ENCODE measurements around the gene FGD2. TPM values are rescaled to one million over a fixed set of nuclear protein-coding genes. Genes with fewer than 3 reads are reported as not detected.
A peak's percentile ranks its signal among the peaks of the same experiment; 100 is the strongest.

The FGD2 gene
- total and polyA plus RNA-seq, 9 of the 15 experiments (the other 6 are each of a cell fraction or from before 2014, with no cell fraction given), result 0.09 TPM; not detected in 8

GRCh38 chr6:37054171-37054570 lies 48.7 kb downstream of the FGD2 start:
- WGBS (ENCODE audit: insufficient coverage, low coverage, missing lambda C conversion rate), result 83% methylated on average over 11 of the region's 11 CpGs
- intact Hi-C loops (cut with micrococcal nuclease), result no loop called here

More at GRCh38 chr6:37054171-37054570, 48.7 kb downstream of the FGD2 start:
- Histone ChIP-seq H3K9ac (ENCODE audit: insufficient read depth in 1 of 2, low read depth in 2 of 2, low read length in 2 of 2) (peak overlapping the region in 1 of 2 experiments; percentile 53; a peak in 1 of 4 replicates), H3K9me1 (ENCODE audit: control insufficient read depth, insufficient read depth, low read length) (no peaks in the 10 kb centered on the region), H3K79me2 (ENCODE audit: control insufficient read depth, insufficient read depth, low read length) (peaks cover 27% of the 10 kb centered on the region; the same call in 2 of the 3 replicates), H3K4me1 (replicated peaks in 1 of 2; ENCODE audit: control insufficient read depth in 2 of 2, insufficient read depth in 2 of 2, low read length in 2 of 2) (peaks cover 51 to 68% of the 10 kb centered on the region in 2 experiments), H3K9me3 (replicated peaks; ENCODE audit: control insufficient read depth, insufficient read depth, low read depth, low read length) (no peaks in the 10 kb centered on the region), H3K4me3 (no peak overlapping the region), H2AFZ (ENCODE audit: low read depth, low read length) (no peak overlapping the region), H3K27ac (ENCODE audit: extremely low read depth, low read depth, low read length) (no peak overlapping the region; the same call in 2 of the 3 replicates), H3K4me2 (ENCODE audit: insufficient read depth, low read length) (no peak overlapping the region), H3K36me3 (ENCODE audit: control insufficient read depth, insufficient read depth, low read length) (no peaks in the 10 kb centered on the region), H4K20me1 (replicated peaks; ENCODE audit: control insufficient read depth, insufficient read depth, low read length) (no peaks in the 10 kb centered on the region), H3K27me3 (ENCODE audit: control insufficient read depth in 2 of 2, insufficient read depth in 2 of 2, low read length in 2 of 2) (no peaks in the 10 kb centered on the region)
- ATAC-seq (no peak), DNase-seq (ENCODE audit: extremely low read depth in 1 of 4, low spot score in 3 of 4) (no peak), FAIRE-seq (no peak)
- in situ Hi-C loops (cut with MboI), result loop anchor here (5.0 to 10.0 kb wide), 2 partner anchors 118 to 151 kb away; partner anchors contain the start of gene PIM1
- TF ChIP-seq FOXM1 (IDR thresholded peaks at IDR 0.05; ENCODE audit: low read depth) (no peak), FOXM1 (CRISPR knock-in tag; IDR thresholded peaks at IDR 0.05; ENCODE audit: low read depth) (no peak), HNRNPH1 (optimal IDR thresholded peaks at IDR 0.05; ENCODE audit: low read depth, low read length) (no peak), MLLT1 (IDR thresholded peaks at IDR 0.05) (no peak), CHD7 (IDR thresholded peaks at IDR 0.05; ENCODE audit: low read depth, low read length) (no peak), ZNF121 (CRISPR knock-in tag; conservative IDR thresholded peaks at IDR 0.05) (no peak), CREB3 (tag; conservative IDR thresholded peaks at IDR 0.05; ENCODE audit: low read depth) (no peak)
- ChIA-PET CTCF (ENCODE audit: low intra/inter-chr PET ratio) (no interaction called here), POLR2A (interaction anchor here (0.7 to 1.1 kb wide), 2 partner anchors 25 to 123 kb away, joined by 3 read pairs; no protein-coding TSS in a partner anchor)
- BruUV-seq (replicated peaks), result no TSS peak
